Spleen (tissue), 11 donors: ENCODE data around the gene UBTF. TPM values are rescaled to one million over a fixed set of nuclear protein-coding genes. Genes with fewer than 3 reads are reported as not detected.
A peak's percentile ranks its signal among the peaks of the same experiment; 100 is the strongest.

Experiments used
- DNase-seq: peaks from one replicate; pipeline ENCODE4 v3.0.0-alpha.2; 2020
- H3K27ac ChIP-seq, 8 donors: fragments of 200-600 bp; sonication (generic) in 7 of 8; 1 replicate in 4 of 8; 2 replicates in 4 of 8; pipeline versions ENCODE4 v1.5.0 to v1.8.0; 2016 to 2021; ENCODE audit warnings: inconsistent platforms in 4 of 8, mild to moderate bottlenecking in 4 of 8, moderate library complexity in 1 of 8
- H3K27me3 ChIP-seq, 7 donors: fragments of 200-600 bp; sonication (generic) in 6 of 7; replicated peaks in 1 of 7; 1 replicate in 4 of 7; 2 replicates in 3 of 7; pipeline versions ENCODE4 v1.5.0 to v1.8.0; 2016 to 2021; ENCODE audit warnings: inconsistent platforms in 3 of 7, mild to moderate bottlenecking in 1 of 7
- H3K36me3 ChIP-seq, 6 donors: fragments of 200-600 bp; sonication (generic) in 5 of 6; 1 replicate in 4 of 6; 2 replicates in 2 of 6; pipeline versions ENCODE4 v1.5.0 to v1.8.0; 2016 to 2021; ENCODE audit warnings: inconsistent platforms in 2 of 6
- H3K4me1 ChIP-seq, 6 donors: fragments of 200-600 bp; sonication (generic) in 5 of 6; 1 replicate in 3 of 6; 2 replicates in 3 of 6; pipeline versions ENCODE4 v1.5.0 to v1.8.0; 2016 to 2021; ENCODE audit warnings: inconsistent platforms in 3 of 6
- H3K4me3 ChIP-seq, 8 donors: fragments of 200-600 bp; sonication (generic) in 7 of 8; 1 replicate in 4 of 8; 2 replicates in 4 of 8; pipeline versions ENCODE4 v1.5.0 to v1.8.0; 2016 to 2021; ENCODE audit warnings: inconsistent platforms in 4 of 8, mild to moderate bottlenecking in 4 of 8, moderate library complexity in 2 of 8
- H3K9me3 ChIP-seq, 8 donors: fragments of 200-600 bp; sonication (generic) in 7 of 8; 1 replicate in 4 of 8; 2 replicates in 4 of 8; pipeline versions ENCODE4 v1.5.0 to v1.8.0; 2016 to 2021; ENCODE audit warnings: inconsistent platforms in 4 of 8
- CTCF ChIP-seq, 11 experiments: fragments of 200-600 bp in 7 of 11; fragments of 450-650 bp in 4 of 11; sonication (generic) in 4 of 11; IDR thresholded peaks in 8 of 11; conservative IDR thresholded peaks in 3 of 11; 1 replicate in 7 of 11; 2 replicates in 4 of 11; pipeline versions ENCODE4 v1.4.0 to v1.8.0; 2016 to 2021; ENCODE audit warnings: antibody characterized with exemption in 11 of 11, inconsistent platforms in 4 of 11, mild to moderate bottlenecking in 1 of 11
- POLR2A ChIP-seq, 3 donors: fragments of 450-650 bp; IDR thresholded peaks; one replicate each; pipeline ENCODE4 v1.5.1; 2017; ENCODE audit warnings: antibody characterized with exemption in 3 of 3, mild to moderate bottlenecking in 1 of 3
- POLR2AphosphoS5 ChIP-seq, 3 donors: sonication (generic); formaldehyde crosslinking; IDR thresholded peaks; one replicate each; pipeline ENCODE4 v1.5.1; 2017; ENCODE audit warnings: antibody characterized with exemption in 3 of 3
- WGBS, 5 donors: extraction: QIAGEN DNeasy Blood & Tissue Kit in 3 of 5; methylation state at CpG; one replicate each; pipeline versions ENCODE4 v1.1.5 to v1.1.7; 2013 to 2018; 5-methylcytosine and 5-hydroxymethylcytosine counted together
- intact Hi-C: fragments of 100-400 bp; cut with DNase I; formaldehyde crosslinking; loops from one replicate; pipeline ENCODE4 v1.15.0; 2023; ENCODE audit warnings: low total_unique reads
- polyA plus RNA-seq, 3 donors: library from polyadenylated mRNA; stranded (reverse); fragments of 200-250 nt; gene quantifications; one replicate each; pipeline ENCODE4 v1.2.1, GENCODE V29; 2013
- total RNA-seq, 7 donors: library from RNA; depleted of rRNA in 3 of 7; stranded (reverse); fragments of >200 nt in 3 of 7; fragmentation: NEBNext Ultra II Directional in 4 of 7; extraction: Animal tissue kit (Norgen Biotek cat#: 25700) in 4 of 7; gene quantifications; one replicate each; pipeline versions ENCODE4 v1.1.0 to v1.2.1, GENCODE V29; 2016 to 2021
- donor health status: healthy with polysubstance abuse.
- donor health status: DM: no; HTN: no; CAD: no; lungs with moderate emphysema.
- donor health status: DM: no; HTN: no; CAD: no.
- donor health status: Bipolar disorder and iron deficiency.
- donor health status: healthy.
- donor health status: DM: no; HTN: no; CAD: no.
- donor health status: DM: yes; HTN: yes; CAD: no.

The UBTF gene
- total and polyA plus RNA-seq, 10 donors = 43.2 to 113 (median 89.2) TPM

- TF ChIP-seq POLR2AphosphoS5 (IDR thresholded peaks at IDR 0.05) (no peak), POLR2A (IDR thresholded peaks at IDR 0.05) (no peak)
- peak overlapping the region in 4 of 8 donors; percentile 2 to 100 (median 100) for H3K27ac ChIP-seq
- intact Hi-C loops = no loop called here
- DNase-seq = peak; percentile 74
- no peak overlapping the region for H3K4me3 ChIP-seq
- peaks cover 0 to 89% (median 74%) of the 10 kb centered on the region in 6 donors for H3K36me3 ChIP-seq
- no peaks in the 10 kb centered on the region for H3K27me3 ChIP-seq
- no peaks in the 10 kb centered on the region for H3K9me3 ChIP-seq
- peaks cover 35 to 98% (median 70%) of the 10 kb centered on the region in 6 donors for H3K4me1 ChIP-seq
- 88 to 91% (median 90%) methylated on average over 12 to 15 of the region's 15 CpGs for WGBS, 5 donors
These were observed 5.9 kb downstream of the UBTF start for GRCh38 chr17:44213403-44214229.

- intact Hi-C loops = no loop called here
- peak; percentile 78 for DNase-seq
- TF ChIP-seq CTCF (IDR thresholded peaks at IDR 0.05 in 8 of 11, conservative IDR thresholded peaks at IDR 0.05 in 3 of 11) (no peak), POLR2AphosphoS5 (IDR thresholded peaks at IDR 0.05) (peak in 2 of 3 donors; percentile 47 to 76), POLR2A (IDR thresholded peaks at IDR 0.05) (no peak)
- Histone ChIP-seq H3K4me3 (no peak overlapping the region), H3K4me1 (peaks cover 31 to 97% (median 64%) of the 10 kb centered on the region in 6 donors), H3K9me3 (no peaks in the 10 kb centered on the region), H3K36me3 (peaks cover 0 to 97% (median 82%) of the 10 kb centered on the region in 6 donors), H3K27ac (peak overlapping the region in 3 of 8 donors; percentile 99 to 100 (median 100)), H3K27me3 (no peaks in the 10 kb centered on the region)
- 82 to 92% (median 86%) methylated on average over 26 to 31 of the region's 31 CpGs for WGBS, 5 donors
These were observed 6.7 kb downstream of the UBTF start for GRCh38 chr17:44212507-44213402.

- TF ChIP-seq POLR2A (IDR thresholded peaks at IDR 0.05) (no peak), CTCF (IDR thresholded peaks at IDR 0.05 in 8 of 11, conservative IDR thresholded peaks at IDR 0.05 in 3 of 11) (no peak), POLR2AphosphoS5 (IDR thresholded peaks at IDR 0.05) (no peak)
- peaks cover 0 to 97% (median 92%) of the 10 kb centered on the region in 6 donors for H3K36me3 ChIP-seq
- H3K9me3 ChIP-seq = no peaks in the 10 kb centered on the region
- intact Hi-C loops = no loop called here
- H3K27ac ChIP-seq = peak overlapping the region in 2 of 8 donors; percentile 72 to 100
- peaks cover 19 to 85% (median 53%) of the 10 kb centered on the region in 6 donors for H3K4me1 ChIP-seq
- WGBS, 5 donors = 90 to 94% (median 93%) methylated on average over 17 to 30 of the region's 30 CpGs
- H3K27me3 ChIP-seq = no peaks in the 10 kb centered on the region
- no peak for DNase-seq
- H3K4me3 ChIP-seq = no peak overlapping the region
These were observed 7.9 kb downstream of the UBTF start for GRCh38 chr17:44211281-44212265.
